ENCODE measurements around the gene MYL3.

Gene MYL3

GRCh38 chr3:46904303-46905212 lies 41.3 kb upstream of the MYL3 start:
- H3K9me3 ChIP-seq = no peaks in the 10 kb centered on the region
- no peak for DNase-seq (ENCODE audit: low spot score in 2 of 2)
- in situ Hi-C loops (cut with MboI; ENCODE audit: low sequenced_read_pairs) = loop anchor here (25.0 kb wide), 1 partner anchor 458 kb away; no protein-coding TSS in a partner anchor
- no peak overlapping the region for H3K4me3 ChIP-seq
- no peaks in the 10 kb centered on the region for H3K36me3 ChIP-seq (replicated peaks)
- H3K27me3 ChIP-seq (ENCODE audit: low read depth) = no peaks in the 10 kb centered on the region
- H3K4me1 ChIP-seq = no peaks in the 10 kb centered on the region

- DNase-seq (ENCODE audit: low spot score in 2 of 2) = no peak
- Histone ChIP-seq H3K36me3 (replicated peaks) (no peaks in the 10 kb centered on the region), H3K27me3 (ENCODE audit: low read depth) (no peaks in the 10 kb centered on the region), H3K4me3 (no peak overlapping the region), H3K4me1 (no peaks in the 10 kb centered on the region), H3K9me3 (no peaks in the 10 kb centered on the region)
- in situ Hi-C loops (cut with MboI; ENCODE audit: low sequenced_read_pairs) = loop anchor here (25.0 kb wide), 1 partner anchor 459 kb away; no protein-coding TSS in a partner anchor
Observed at GRCh38 chr3:46903341-46904302, 40.4 kb upstream of the MYL3 start.

- Histone ChIP-seq H3K36me3 (replicated peaks) (no peaks in the 10 kb centered on the region), H3K4me3 (no peak overlapping the region), H3K27me3 (ENCODE audit: low read depth) (no peaks in the 10 kb centered on the region), H3K9me3 (no peaks in the 10 kb centered on the region), H3K4me1 (no peaks in the 10 kb centered on the region)
- DNase-seq (ENCODE audit: low spot score in 2 of 2) = no peak
- in situ Hi-C loops (cut with MboI; ENCODE audit: low sequenced_read_pairs) = loop anchor here (25.0 kb wide), 1 partner anchor 460 kb away; no protein-coding TSS in a partner anchor
Observed at GRCh38 chr3:46902188-46902631, 39.0 kb upstream of the MYL3 start.

- in situ Hi-C loops (cut with MboI; ENCODE audit: low sequenced_read_pairs) = loop anchor here (25.0 kb wide), 1 partner anchor 461 kb away; no protein-coding TSS in a partner anchor
- Histone ChIP-seq H3K4me1 (no peaks in the 10 kb centered on the region), H3K36me3 (replicated peaks) (no peaks in the 10 kb centered on the region), H3K9me3 (no peaks in the 10 kb centered on the region), H3K27me3 (ENCODE audit: low read depth) (no peaks in the 10 kb centered on the region), H3K4me3 (no peak overlapping the region)
- DNase-seq (ENCODE audit: low spot score in 2 of 2) = no peak
Observed at GRCh38 chr3:46901591-46902187, 38.4 kb upstream of the MYL3 start.

- Histone ChIP-seq H3K36me3 (replicated peaks) (no peaks in the 10 kb centered on the region), H3K4me3 (no peak overlapping the region), H3K9me3 (no peaks in the 10 kb centered on the region), H3K27me3 (ENCODE audit: low read depth) (no peaks in the 10 kb centered on the region), H3K4me1 (no peaks in the 10 kb centered on the region)
- in situ Hi-C loops (cut with MboI; ENCODE audit: low sequenced_read_pairs) = loop anchor here (25.0 kb wide), 1 partner anchor 461 kb away; no protein-coding TSS in a partner anchor
- DNase-seq (ENCODE audit: low spot score in 2 of 2) = no peak
Observed at GRCh38 chr3:46901061-46901460, 37.8 kb upstream of the MYL3 start.

GRCh38 chr3:46900356-46900755 lies 37.1 kb upstream of the MYL3 start:
- Histone ChIP-seq H3K4me1 (no peaks in the 10 kb centered on the region), H3K27me3 (ENCODE audit: low read depth) (no peaks in the 10 kb centered on the region)
- in situ Hi-C loops (cut with MboI; ENCODE audit: low sequenced_read_pairs) = loop anchor here (25.0 kb wide), 1 partner anchor 462 kb away; no protein-coding TSS in a partner anchor

GRCh38 chr3:46900007-46900292 lies 36.7 kb upstream of the MYL3 start:
- DNase-seq (ENCODE audit: low spot score in 2 of 2) = no peak
- Histone ChIP-seq H3K36me3 (replicated peaks) (no peaks in the 10 kb centered on the region), H3K9me3 (no peaks in the 10 kb centered on the region), H3K27me3 (ENCODE audit: low read depth) (no peaks in the 10 kb centered on the region), H3K4me1 (no peaks in the 10 kb centered on the region), H3K4me3 (no peak overlapping the region)
- in situ Hi-C loops (cut with MboI; ENCODE audit: low sequenced_read_pairs) = loop anchor here (25.0 kb wide), 1 partner anchor 462 kb away; no protein-coding TSS in a partner anchor

More at GRCh38 chr3:46900356-46900755, 37.1 kb upstream of the MYL3 start:
- Histone ChIP-seq H3K9me3 (no peaks in the 10 kb centered on the region), H3K36me3 (replicated peaks) (no peaks in the 10 kb centered on the region), H3K4me3 (no peak overlapping the region)
- DNase-seq (ENCODE audit: low spot score in 2 of 2) = no peak

GRCh38 chr3:46899151-46900006 lies 36.1 kb upstream of the MYL3 start:
- Histone ChIP-seq H3K4me1 (no peaks in the 10 kb centered on the region), H3K9me3 (no peaks in the 10 kb centered on the region), H3K36me3 (replicated peaks) (no peaks in the 10 kb centered on the region), H3K4me3 (no peak overlapping the region), H3K27me3 (ENCODE audit: low read depth) (no peaks in the 10 kb centered on the region)
- in situ Hi-C loops (cut with MboI; ENCODE audit: low sequenced_read_pairs) = loop anchor here (5.0 to 25.0 kb wide), 3 partner anchors 202 to 463 kb away; no protein-coding TSS in a partner anchor
- no peak for DNase-seq (ENCODE audit: low spot score in 2 of 2)

GRCh38 chr3:46898321-46899150 lies 35.3 kb upstream of the MYL3 start:
- no peak overlapping the region for H3K4me3 ChIP-seq
- no peaks in the 10 kb centered on the region for H3K36me3 ChIP-seq (replicated peaks)
- H3K27me3 ChIP-seq (ENCODE audit: low read depth) = no peaks in the 10 kb centered on the region
- H3K4me1 ChIP-seq = no peaks in the 10 kb centered on the region
- H3K9me3 ChIP-seq = no peaks in the 10 kb centered on the region
- in situ Hi-C loops (cut with MboI; ENCODE audit: low sequenced_read_pairs) = loop anchor here (5.0 to 10.0 kb wide), 2 partner anchors 201 to 414 kb away; no protein-coding TSS in a partner anchor
- DNase-seq (ENCODE audit: low spot score in 2 of 2) = no peak

GRCh38 chr3:46897829-46898320 lies 34.6 kb upstream of the MYL3 start:
- Histone ChIP-seq H3K36me3 (replicated peaks) (no peaks in the 10 kb centered on the region), H3K4me3 (no peak overlapping the region), H3K4me1 (no peaks in the 10 kb centered on the region), H3K9me3 (no peaks in the 10 kb centered on the region), H3K27me3 (ENCODE audit: low read depth) (no peaks in the 10 kb centered on the region)
- in situ Hi-C loops (cut with MboI; ENCODE audit: low sequenced_read_pairs) = loop anchor here (5.0 to 10.0 kb wide), 2 partner anchors 201 to 413 kb away; no protein-coding TSS in a partner anchor
- DNase-seq (ENCODE audit: low spot score in 2 of 2) = no peak

GRCh38 chr3:46897031-46897430 lies 33.8 kb upstream of the MYL3 start:
- Histone ChIP-seq H3K27me3 (ENCODE audit: low read depth) (no peaks in the 10 kb centered on the region), H3K4me1 (no peaks in the 10 kb centered on the region), H3K9me3 (no peaks in the 10 kb centered on the region), H3K36me3 (replicated peaks) (no peaks in the 10 kb centered on the region), H3K4me3 (no peak overlapping the region)
- in situ Hi-C loops (cut with MboI; ENCODE audit: low sequenced_read_pairs) = loop anchor here (5.0 to 10.0 kb wide), 2 partner anchors 200 to 412 kb away; no protein-coding TSS in a partner anchor
- DNase-seq (ENCODE audit: low spot score in 2 of 2) = no peak

Measured in HAP-1 (cell line).